ENCODE data around the gene ZNF618. TPM values are rescaled to one million over a fixed set of nuclear protein-coding genes. Genes with fewer than 3 reads are reported as not detected.
A peak's percentile ranks its signal among the peaks of the same experiment; 100 is the strongest.

The ZNF618 gene
- total RNA-seq, 1 donor: 13.6 TPM

- no peak overlapping the region for H3K4me3 ChIP-seq (ENCODE audit: low read depth, low read length)
- TF ChIP-seq CTCF (IDR thresholded peaks at IDR 0.05; ENCODE audit: insufficient read depth, low read length): no peak
- DNase-seq (ENCODE audit: low read depth): no peak
Measured at GRCh38 chr9:114069476-114070187, 193.5 kb downstream of the ZNF618 start.

- no peak overlapping the region for H3K4me3 ChIP-seq (ENCODE audit: low read depth, low read length)
- no peak for TF ChIP-seq CTCF (IDR thresholded peaks at IDR 0.05; ENCODE audit: insufficient read depth, low read length)
- DNase-seq (ENCODE audit: low read depth): no peak
Measured at GRCh38 chr9:114070188-114071103, 194.3 kb downstream of the ZNF618 start.

- no peak for DNase-seq (ENCODE audit: low read depth)
- no peak for TF ChIP-seq CTCF (IDR thresholded peaks at IDR 0.05; ENCODE audit: insufficient read depth, low read length)
Measured at GRCh38 chr9:114071197-114071795, 195.2 kb downstream of the ZNF618 start.

GRCh38 chr9:114072184-114073140 lies 196.4 kb downstream of the ZNF618 start:
- no peak overlapping the region for H3K4me3 ChIP-seq (ENCODE audit: low read depth, low read length)
- peak; percentile 84 for DNase-seq (ENCODE audit: low read depth)
- TF ChIP-seq CTCF (IDR thresholded peaks at IDR 0.05; ENCODE audit: insufficient read depth, low read length): no peak

More at GRCh38 chr9:114071197-114071795, 195.2 kb downstream of the ZNF618 start:
- no peak overlapping the region for H3K4me3 ChIP-seq (ENCODE audit: low read depth, low read length)

GRCh38 chr9:114075602-114076001 lies 199.5 kb downstream of the ZNF618 start:
- no peak overlapping the region for H3K4me3 ChIP-seq (ENCODE audit: low read depth, low read length)
- TF ChIP-seq CTCF (IDR thresholded peaks at IDR 0.05; ENCODE audit: insufficient read depth, low read length): no peak
- DNase-seq (ENCODE audit: low read depth): no peak

All from fibroblast of the aortic adventitia (primary cell).